ENCODE measurements around the gene C1QTNF12. TPM values are rescaled to one million over a fixed set of nuclear protein-coding genes. Genes with fewer than 3 reads are reported as not detected.
A peak's percentile ranks its signal among the peaks of the same experiment; 100 is the strongest.

Gene C1QTNF12
- polyA plus RNA-seq, 3 donors, result 1.1 TPM; not detected in 2

- Histone ChIP-seq H3K27me3 (ENCODE audit: control insufficient read depth in 2 of 2, insufficient read depth in 2 of 2, low read length in 2 of 2) (peaks cover 5 to 57% of the 10 kb centered on the region in 2 donors), H3K27ac (ENCODE audit: low read depth in 1 of 2, low read length in 2 of 2) (no peak overlapping the region), H2AFZ (ENCODE audit: insufficient read depth, low read depth, low read length, poor library complexity, severe bottlenecking) (no peak overlapping the region), H3K9ac (ENCODE audit: insufficient read depth, low read length, poor library complexity, severe bottlenecking) (no peak overlapping the region), H3K4me2 (replicated peaks; ENCODE audit: extremely low read depth, low read length, poor library complexity, severe bottlenecking) (no peak overlapping the region), H3K36me3 (replicated peaks in 1 of 2; ENCODE audit: control insufficient read depth in 1 of 2, insufficient read depth in 2 of 2, low read length in 2 of 2) (peaks cover 0 to under 1% of the 10 kb centered on the region in 2 donors), H3K4me3 (replicated peaks in 1 of 3; ENCODE audit: low read depth in 2 of 3, low read length in 3 of 3) (no peak overlapping the region), H3K79me2 (ENCODE audit: insufficient read depth, low read length) (no peaks in the 10 kb centered on the region), H3K4me1 (ENCODE audit: control insufficient read depth in 1 of 2, insufficient read depth in 2 of 2, low read length in 2 of 2) (peaks cover 6 to 8% of the 10 kb centered on the region in 2 donors), H4K20me1 (ENCODE audit: insufficient read depth, low read length) (peaks cover 8% of the 10 kb centered on the region), H3K9me3 (replicated peaks in 1 of 2; ENCODE audit: control insufficient read depth in 1 of 2, insufficient read depth in 1 of 2, low read length in 2 of 2) (no peaks in the 10 kb centered on the region)
- peak overlapping the region in 1 of 7 donors; percentile 66 for H3K27ac Mint-ChIP-seq
- DNase-seq, result no peak
- peaks cover 0 to 3% (median 2%) of the 10 kb centered on the region in 7 donors for H3K9me3 Mint-ChIP-seq
- peaks cover 0 to 1% of the 10 kb centered on the region in 2 donors for H3K36me3 Mint-ChIP-seq
- H3K4me1 Mint-ChIP-seq, result peaks cover 7% of the 10 kb centered on the region
- 96% methylated on average over 23 of the region's 31 CpGs for WGBS (ENCODE audit: insufficient coverage)
- H3K27me3 Mint-ChIP-seq (ENCODE audit: low read depth in 3 of 3), result peaks cover 49 to 77% (median 64%) of the 10 kb centered on the region in 3 donors
- TF ChIP-seq, protein P1, sequence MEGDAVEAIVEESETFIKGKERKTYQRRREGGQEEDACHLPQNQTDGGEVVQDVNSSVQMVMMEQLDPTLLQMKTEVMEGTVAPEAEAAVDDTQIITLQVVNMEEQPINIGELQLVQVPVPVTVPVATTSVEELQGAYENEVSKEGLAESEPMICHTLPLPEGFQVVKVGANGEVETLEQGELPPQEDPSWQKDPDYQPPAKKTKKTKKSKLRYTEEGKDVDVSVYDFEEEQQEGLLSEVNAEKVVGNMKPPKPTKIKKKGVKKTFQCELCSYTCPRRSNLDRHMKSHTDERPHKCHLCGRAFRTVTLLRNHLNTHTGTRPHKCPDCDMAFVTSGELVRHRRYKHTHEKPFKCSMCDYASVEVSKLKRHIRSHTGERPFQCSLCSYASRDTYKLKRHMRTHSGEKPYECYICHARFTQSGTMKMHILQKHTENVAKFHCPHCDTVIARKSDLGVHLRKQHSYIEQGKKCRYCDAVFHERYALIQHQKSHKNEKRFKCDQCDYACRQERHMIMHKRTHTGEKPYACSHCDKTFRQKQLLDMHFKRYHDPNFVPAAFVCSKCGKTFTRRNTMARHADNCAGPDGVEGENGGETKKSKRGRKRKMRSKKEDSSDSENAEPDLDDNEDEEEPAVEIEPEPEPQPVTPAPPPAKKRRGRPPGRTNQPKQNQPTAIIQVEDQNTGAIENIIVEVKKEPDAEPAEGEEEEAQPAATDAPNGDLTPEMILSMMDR (IDR thresholded peaks at IDR 0.05), result no peak
- intact Hi-C loops (cut with micrococcal nuclease), result no loop called here
- H3K4me3 Mint-ChIP-seq, result no peak overlapping the region
Observed at GRCh38 chr1:1210726-1211540, 35.6 kb downstream of the C1QTNF12 start.

DNA sequence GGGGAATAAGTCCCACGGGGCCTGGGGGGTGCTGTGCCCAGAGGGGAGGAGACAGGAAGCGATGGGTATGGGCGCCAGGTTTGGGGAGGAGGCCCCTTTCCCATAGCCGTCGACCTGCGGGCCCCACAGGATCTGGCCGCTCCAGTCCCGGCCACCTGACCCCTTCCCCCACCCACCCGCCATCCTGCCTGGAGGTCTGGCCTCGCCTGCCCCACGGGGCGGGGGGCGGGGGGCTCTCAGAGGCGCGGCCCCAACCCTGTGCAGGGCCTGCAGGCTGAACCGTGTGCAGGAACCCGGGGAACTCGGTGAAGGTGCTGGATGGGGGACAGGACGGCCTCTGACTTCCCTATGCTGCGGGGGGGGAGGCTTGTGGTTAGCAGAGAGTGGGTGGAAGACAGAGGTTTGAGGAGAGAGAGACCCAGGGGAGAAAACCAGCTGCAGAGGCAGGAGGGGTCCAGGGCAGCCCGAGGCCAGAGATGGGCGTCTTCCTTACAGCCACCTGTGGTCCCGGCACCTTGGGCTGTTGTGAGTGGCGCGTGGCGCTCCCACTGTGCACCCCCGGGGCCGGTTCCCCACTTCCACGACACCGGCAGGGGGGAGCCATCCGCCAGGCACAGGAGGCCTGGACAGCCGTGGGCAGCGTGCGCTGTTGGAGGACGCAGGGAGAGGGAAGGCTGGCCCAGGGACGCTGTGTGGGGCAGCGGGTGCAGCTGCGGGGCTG, 37.6 kb downstream of the C1QTNF12 start:
- H2AFZ ChIP-seq (ENCODE audit: insufficient read depth, low read depth, low read length, poor library complexity, severe bottlenecking), result no peak overlapping the region
- H3K9ac ChIP-seq (ENCODE audit: insufficient read depth, low read length, poor library complexity, severe bottlenecking), result no peak overlapping the region
- H3K27ac Mint-ChIP-seq, result peak overlapping the region in 1 of 7 donors; percentile 80

More for the DNA sequence above, 37.6 kb downstream of the C1QTNF12 start:
- no peaks in the 10 kb centered on the region for H3K9me3 ChIP-seq (replicated peaks in 1 of 2; ENCODE audit: control insufficient read depth in 1 of 2, insufficient read depth in 1 of 2, low read length in 2 of 2)
- no peaks in the 10 kb centered on the region for H3K36me3 ChIP-seq (replicated peaks in 1 of 2; ENCODE audit: control insufficient read depth in 1 of 2, insufficient read depth in 2 of 2, low read length in 2 of 2)
- Mint-ChIP-seq H3K36me3 (peaks cover 0 to 1% of the 10 kb centered on the region in 2 donors), H3K9me3 (peaks cover 0 to 3% (median 2%) of the 10 kb centered on the region in 7 donors), H3K4me3 (peak overlapping the region in 1 of 2 donors; percentile 70), H3K4me1 (peaks cover 5% of the 10 kb centered on the region), H3K27me3 (ENCODE audit: low read depth in 3 of 3) (peaks cover 42 to 81% (median 62%) of the 10 kb centered on the region in 3 donors)
- H3K27ac ChIP-seq (ENCODE audit: low read depth in 1 of 2, low read length in 2 of 2), result no peak overlapping the region
- WGBS (ENCODE audit: insufficient coverage), result 7% methylated on average over 23 of the region's 38 CpGs
- peak in 1 of 3 donors; percentile 31 for DNase-seq
- H3K4me1 ChIP-seq (ENCODE audit: control insufficient read depth in 1 of 2, insufficient read depth in 2 of 2, low read length in 2 of 2), result peaks cover 6 to 8% of the 10 kb centered on the region in 2 donors
- no peaks in the 10 kb centered on the region for H3K79me2 ChIP-seq (ENCODE audit: insufficient read depth, low read length)
- no peak overlapping the region for H3K4me3 ChIP-seq (replicated peaks in 1 of 3; ENCODE audit: low read depth in 2 of 3, low read length in 3 of 3)
- H4K20me1 ChIP-seq (ENCODE audit: insufficient read depth, low read length), result no peaks in the 10 kb centered on the region
- TF ChIP-seq, protein P1 (IDR thresholded peaks at IDR 0.05), result no peak
- intact Hi-C loops (cut with micrococcal nuclease), result no loop called here
- peaks cover 7 to 65% of the 10 kb centered on the region in 2 donors for H3K27me3 ChIP-seq (ENCODE audit: control insufficient read depth in 2 of 2, insufficient read depth in 2 of 2, low read length in 2 of 2)
- no peak overlapping the region for H3K4me2 ChIP-seq (replicated peaks; ENCODE audit: extremely low read depth, low read length, poor library complexity, severe bottlenecking)
